Ishikawa (cell line): ENCODE measurements around the gene LCN6.

Source experiments
- RAD21 ChIP-seq: IDR thresholded peaks from 2 replicates; pipeline ENCODE4 v1.6.1; 2012; ENCODE audit warnings: low read depth
- YY1 ChIP-seq: IDR thresholded peaks from 2 replicates; pipeline ENCODE4 v1.6.1; 2012; ENCODE audit warnings: low read depth
- TF ChIP-seq, protein P1 (sequence below): IDR thresholded peaks from 2 replicates; pipeline ENCODE4 v1.6.1; 2012

DNA sequence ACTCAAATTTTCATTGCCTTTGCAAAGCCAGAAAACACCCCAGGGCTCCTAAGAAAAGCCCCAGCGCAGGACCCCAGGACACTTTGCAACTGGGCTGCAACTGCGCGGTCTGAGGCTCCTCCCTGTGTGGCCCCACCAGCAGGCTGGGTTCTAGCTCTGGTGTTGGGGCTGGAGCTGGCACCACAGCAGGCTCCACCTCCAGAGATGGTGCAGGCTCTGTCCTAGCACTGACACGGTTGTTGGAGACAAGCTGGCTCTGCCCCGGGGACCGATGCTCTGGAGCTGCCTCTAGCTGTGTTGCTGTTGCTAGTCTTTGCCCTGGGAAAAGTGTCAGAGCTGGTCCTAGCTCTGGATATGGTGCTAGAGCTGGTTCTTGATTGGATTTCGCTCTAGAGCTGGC lies 19.2 kb downstream of the LCN6 start:
- TF ChIP-seq, protein P1, sequence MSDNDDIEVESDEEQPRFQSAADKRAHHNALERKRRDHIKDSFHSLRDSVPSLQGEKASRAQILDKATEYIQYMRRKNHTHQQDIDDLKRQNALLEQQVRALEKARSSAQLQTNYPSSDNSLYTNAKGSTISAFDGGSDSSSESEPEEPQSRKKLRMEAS: no peak
- no peak for TF ChIP-seq YY1
- no peak for TF ChIP-seq RAD21
